Neuronal stem cell (in vitro differentiated cells): ENCODE results near the gene FGF3.

Experiments
- DNase-seq: peaks from one replicate; pipeline ENCODE4 v3.0.0-alpha.2; 2013; ENCODE audit warnings: low spot score
- H2AFZ ChIP-seq: one replicate; pipeline ENCODE4 v1.6.1; 2013; ENCODE audit warnings: mild to moderate bottlenecking, low read length, inconsistent platforms
- H2AK5ac ChIP-seq: 2 replicates; pipeline ENCODE4 v1.6.1; 2013; ENCODE audit warnings: low read depth, mild to moderate bottlenecking, inconsistent platforms, low read length, moderate library complexity, mixed read lengths
- H2BK120ac ChIP-seq: 2 replicates; pipeline ENCODE4 v1.6.1; 2013; ENCODE audit warnings: low read depth, mild to moderate bottlenecking, inconsistent platforms, low read length, moderate library complexity, mixed read lengths
- H2BK12ac ChIP-seq: one replicate; pipeline ENCODE4 v1.6.1; 2013; ENCODE audit warnings: low read length, inconsistent platforms
- H2BK15ac ChIP-seq: 2 replicates; pipeline ENCODE4 v1.6.1; 2013; ENCODE audit warnings: mild to moderate bottlenecking, low read length, inconsistent platforms, mixed read lengths
- H2BK5ac ChIP-seq: one replicate; pipeline ENCODE4 v1.6.1; 2013; ENCODE audit warnings: inconsistent platforms, mild to moderate bottlenecking, low read length, moderate library complexity
- H3K14ac ChIP-seq: one replicate; pipeline ENCODE4 v1.6.1; 2013; ENCODE audit warnings: low read length, inconsistent platforms
- H3K18ac ChIP-seq: 2 replicates; pipeline ENCODE4 v1.6.1; 2013; ENCODE audit warnings: low read length, inconsistent platforms
- H3K23ac ChIP-seq: 2 replicates; pipeline ENCODE4 v1.6.1; 2013; ENCODE audit warnings: low read depth, mild to moderate bottlenecking, mixed read lengths, low read length, inconsistent platforms; ENCODE audit not compliant: poor library complexity
- H3K27ac ChIP-seq: replicated peaks from 3 replicates; pipeline ENCODE4 v1.5.1; 2013; ENCODE audit warnings: low read length, inconsistent platforms
- H3K27me3 ChIP-seq, 3 experiments: 2 replicates each; pipeline ENCODE4 v1.6.1; 2013; ENCODE audit warnings: low read length in 3 of 3, mild to moderate bottlenecking in 2 of 3, inconsistent platforms in 1 of 3, low read depth in 1 of 3, mixed read lengths in 1 of 3, moderate library complexity in 1 of 3; ENCODE audit not compliant: control insufficient read depth in 3 of 3, insufficient read depth in 3 of 3
- H3K36me3 ChIP-seq, 2 donors: replicated peaks in 1 of 2; 2 replicates each; pipeline ENCODE4 v1.6.1; 2013; ENCODE audit warnings: low read length in 2 of 2; ENCODE audit not compliant: control insufficient read depth in 2 of 2, insufficient read depth in 2 of 2
- H3K4ac ChIP-seq: 2 replicates; pipeline ENCODE4 v1.6.1; 2013; ENCODE audit warnings: inconsistent platforms, mild to moderate bottlenecking, low read length, moderate library complexity
- H3K4me1 ChIP-seq, 2 donors: 1 replicate in 1 of 2; 2 replicates in 1 of 2; pipeline ENCODE4 v1.6.1; 2013; ENCODE audit warnings: low read length in 2 of 2, low read depth in 1 of 2; ENCODE audit not compliant: control insufficient read depth in 2 of 2, insufficient read depth in 1 of 2
- H3K4me2 ChIP-seq: one replicate; pipeline ENCODE4 v1.6.1; 2013; ENCODE audit warnings: mild to moderate bottlenecking, low read length, inconsistent platforms; ENCODE audit not compliant: insufficient read depth, poor library complexity, severe bottlenecking
- H3K4me3 ChIP-seq, 2 donors: 2 replicates each; pipeline ENCODE4 v1.5.1; 2013; ENCODE audit warnings: low read length in 2 of 2, mild to moderate bottlenecking in 2 of 2, inconsistent platforms in 1 of 2, moderate library complexity in 1 of 2
- H3K79me1 ChIP-seq: one replicate; pipeline ENCODE4 v1.6.1; 2013; ENCODE audit warnings: low read depth, mild to moderate bottlenecking, inconsistent platforms, low read length, moderate library complexity
- H3K9ac ChIP-seq: one replicate; pipeline ENCODE4 v1.6.1; 2013; ENCODE audit warnings: mild to moderate bottlenecking, low read depth, low read length, inconsistent platforms; ENCODE audit not compliant: poor library complexity
- H3K9me3 ChIP-seq, 2 donors: replicated peaks in 1 of 2; 2 replicates each; pipeline versions ENCODE3 to v1.6.1; 2013; ENCODE audit warnings: low read length in 2 of 2, mild to moderate bottlenecking in 2 of 2, inconsistent platforms in 1 of 2, low read depth in 1 of 2, mixed read lengths in 1 of 2, moderate library complexity in 1 of 2; ENCODE audit not compliant: control insufficient read depth in 2 of 2, insufficient read depth in 1 of 2
- H4K8ac ChIP-seq: one replicate; pipeline ENCODE4 v1.6.1; 2013; ENCODE audit warnings: low read depth, mild to moderate bottlenecking, inconsistent platforms, low read length, moderate library complexity
- H4K91ac ChIP-seq: one replicate; pipeline ENCODE4 v1.6.1; 2013; ENCODE audit warnings: low read length, low read depth, mild to moderate bottlenecking, inconsistent platforms; ENCODE audit not compliant: poor library complexity
- WGBS, 2 donors: extraction: QIAGEN DNeasy Blood & Tissue Kit; methylation state at CpG; one replicate each; pipeline ENCODE4 v1.1.7; 2013; ENCODE audit warnings: missing lambda C conversion rate in 2 of 2, mixed read lengths in 1 of 2; ENCODE audit not compliant: insufficient read length in 2 of 2, insufficient replicate concordance in 1 of 2; ENCODE audit errors: extremely low coverage in 2 of 2; 5-methylcytosine and 5-hydroxymethylcytosine counted together

Gene FGF3

GRCh38 chr11:69864686-69865661 lies 45.8 kb upstream of the FGF3 start:
- Histone ChIP-seq H3K18ac (peak overlapping the region; percentile 88), H2BK5ac (peak overlapping the region; percentile 79), H2BK15ac (peak overlapping the region; percentile 94), H3K23ac (peak overlapping the region; percentile 51), H2AFZ (no peak overlapping the region), H2AK5ac (peak overlapping the region; percentile 82), H2BK120ac (peak overlapping the region; percentile 65), H3K79me1 (no peaks in the 10 kb centered on the region), H3K27me3 (peaks cover 0 to 57% (median 0%) of the 10 kb centered on the region in 3 experiments), H3K36me3 (peaks cover 0 to 1% of the 10 kb centered on the region in 2 donors), H3K14ac (peak overlapping the region; percentile 91), H3K27ac (no peak overlapping the region), H3K4ac (peak overlapping the region; percentile 13), H2BK12ac (peak overlapping the region; percentile 96), H3K9ac (no peak overlapping the region), H3K4me2 (no peak overlapping the region), H3K4me1 (peaks cover 16 to 27% of the 10 kb centered on the region in 2 donors), H3K9me3 (no peaks in the 10 kb centered on the region), H4K8ac (peak overlapping the region; percentile 53), H3K4me3 (no peak overlapping the region), H4K91ac (peak overlapping the region; percentile 96)
- no CpG with 5 or more reads among the region's 27 CpGs for WGBS, 2 donors
- no peak for DNase-seq

GRCh38 chr11:69863544-69864200 lies 44.5 kb upstream of the FGF3 start:
- no peak overlapping the region for H3K4ac ChIP-seq
- H3K4me1 ChIP-seq = peaks cover 12 to 18% of the 10 kb centered on the region in 2 donors
- H2AK5ac ChIP-seq = peak overlapping the region; percentile 92
- H3K4me2 ChIP-seq = no peak overlapping the region
- H3K27ac ChIP-seq = no peak overlapping the region
- DNase-seq = no peak
- no peak overlapping the region for H3K9ac ChIP-seq
- no CpG with 5 or more reads among the region's 17 CpGs for WGBS, 2 donors
- H3K23ac ChIP-seq = peak overlapping the region; percentile 17
- H2BK15ac ChIP-seq = peak overlapping the region; percentile 94
- no peaks in the 10 kb centered on the region for H3K79me1 ChIP-seq
- no peaks in the 10 kb centered on the region for H3K9me3 ChIP-seq
- H4K8ac ChIP-seq = no peak overlapping the region
- no peak overlapping the region for H3K4me3 ChIP-seq
- H2BK5ac ChIP-seq = peak overlapping the region; percentile 44
- no peak overlapping the region for H3K14ac ChIP-seq
- peak overlapping the region; percentile 60 for H4K91ac ChIP-seq
- peak overlapping the region; percentile 23 for H3K18ac ChIP-seq
- no peak overlapping the region for H2AFZ ChIP-seq
- H2BK12ac ChIP-seq = no peak overlapping the region
- H3K27me3 ChIP-seq = peaks cover 0 to 46% (median 0%) of the 10 kb centered on the region in 3 experiments
- H2BK120ac ChIP-seq = peak overlapping the region; percentile 16
- peaks cover 0 to 1% of the 10 kb centered on the region in 2 donors for H3K36me3 ChIP-seq

- Histone ChIP-seq H3K4me2 (no peak overlapping the region), H2AFZ (peak overlapping the region; percentile 75), H3K36me3 (peaks cover 0 to 1% of the 10 kb centered on the region in 2 donors), H2BK5ac (peak overlapping the region; percentile 44), H2BK12ac (no peak overlapping the region), H3K27ac (no peak overlapping the region), H3K27me3 (peaks cover 0 to 41% (median 0%) of the 10 kb centered on the region in 3 experiments), H3K4me1 (peaks cover 5 to 14% of the 10 kb centered on the region in 2 donors), H2BK15ac (peak overlapping the region; percentile 94), H4K8ac (no peak overlapping the region), H3K4me3 (no peak overlapping the region), H3K9ac (no peak overlapping the region), H3K4ac (no peak overlapping the region), H3K79me1 (no peaks in the 10 kb centered on the region), H3K23ac (no peak overlapping the region), H4K91ac (no peak overlapping the region), H2BK120ac (no peak overlapping the region), H3K9me3 (no peaks in the 10 kb centered on the region), H2AK5ac (peak overlapping the region; percentile 72), H3K14ac (peak overlapping the region; percentile 56), H3K18ac (peak overlapping the region; percentile 84)
- WGBS, 2 donors = no CpG with 5 or more reads among the region's 12 CpGs
- DNase-seq = no peak
These were observed 43.8 kb upstream of the FGF3 start for GRCh38 chr11:69862797-69863543.
